Umbilical cord (tissue), 2 donors: ENCODE results near the gene MAN1C1. TPM values are rescaled to one million over a fixed set of nuclear protein-coding genes. Genes with fewer than 3 reads are reported as not detected.

Source experiments
- DNase-seq: peaks from one replicate; pipeline ENCODE4 v3.0.0-alpha.2; 2015; ENCODE audit warnings: low spot score
- total RNA-seq: library from RNA; depleted of rRNA; stranded (reverse); fragments of >200 nt; gene quantifications from one replicate; pipeline ENCODE4 v1.2.3, GENCODE V29; 2014; ENCODE audit warnings: low replicate concordance; ENCODE audit not compliant: insufficient read depth

The MAN1C1 gene
- 16.9 TPM for total RNA-seq

GRCh38 chr1:25616095-25616986 lies at the start of gene MAN1C1:
Gene MAN1C1 (plus strand): TSS chr1:25616791. CDS start chr1:25617798, 1,007 bp downstream.
- peak; percentile 90 for DNase-seq

DNA sequence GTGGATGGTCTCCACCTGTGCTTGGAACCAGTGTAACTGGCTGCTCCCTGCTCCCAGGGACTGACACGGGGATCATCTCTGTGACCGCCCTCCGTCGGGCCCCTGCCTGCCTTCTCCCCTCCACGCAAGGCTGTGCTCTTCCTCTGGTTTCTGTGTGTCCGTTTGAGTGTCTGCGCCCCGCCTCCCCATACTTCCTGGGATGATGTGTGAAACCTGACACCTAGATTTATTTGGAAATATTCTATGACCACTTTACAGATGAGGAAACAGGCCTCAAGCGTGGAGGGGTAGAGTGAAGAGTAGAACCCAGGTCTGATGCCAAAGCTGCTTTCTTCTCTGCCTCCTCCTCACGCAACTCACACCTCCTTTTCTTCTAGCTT lies 48.9 kb upstream of the MAN1C1 start:
- no peak for DNase-seq

- peak; percentile 78 for DNase-seq
Measured at GRCh38 chr1:25568090-25568833, 48.3 kb upstream of the MAN1C1 start.

- DNase-seq, result peak; percentile 90
Measured at GRCh38 chr1:25568834-25569596, 47.6 kb upstream of the MAN1C1 start.

DNA sequence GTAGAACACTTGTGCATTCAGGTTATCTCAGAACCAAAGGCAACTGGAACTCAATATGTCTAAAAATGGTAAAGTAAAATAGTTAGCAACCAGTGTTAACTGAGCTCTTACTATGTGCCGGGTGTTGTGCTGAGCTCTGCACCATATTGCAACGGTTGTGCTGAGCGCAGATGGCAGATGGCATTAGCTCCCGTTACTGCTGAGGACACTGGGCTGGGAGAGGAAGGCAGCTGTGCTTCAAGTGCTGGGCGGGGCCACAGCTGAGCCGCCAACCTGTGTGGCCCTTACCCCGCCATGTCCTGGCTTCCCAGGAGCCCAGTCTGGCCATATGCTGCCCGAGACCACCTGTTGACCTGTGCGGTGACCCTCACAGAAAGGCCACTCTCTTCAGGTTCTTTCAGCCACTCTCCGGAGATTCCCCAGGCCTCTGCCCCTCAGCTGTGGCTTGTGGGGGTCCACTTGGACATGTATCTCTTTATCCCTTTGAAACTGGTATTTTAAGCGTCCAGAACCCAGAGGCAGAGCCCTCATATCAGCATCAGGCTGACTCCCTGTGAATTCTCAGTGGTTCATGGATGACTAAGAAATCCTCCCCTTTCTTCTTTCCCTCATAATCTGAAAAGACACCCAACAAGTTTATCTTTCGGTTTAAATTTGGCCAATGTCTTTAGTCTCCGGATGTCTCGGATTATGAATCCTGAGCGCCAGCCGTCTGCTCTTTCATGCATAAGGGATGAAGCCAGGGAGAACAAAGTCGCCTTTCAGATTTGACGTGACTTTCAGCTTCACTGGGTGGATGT lies 46.8 kb upstream of the MAN1C1 start:
- DNase-seq, result peak; percentile 92

DNA sequence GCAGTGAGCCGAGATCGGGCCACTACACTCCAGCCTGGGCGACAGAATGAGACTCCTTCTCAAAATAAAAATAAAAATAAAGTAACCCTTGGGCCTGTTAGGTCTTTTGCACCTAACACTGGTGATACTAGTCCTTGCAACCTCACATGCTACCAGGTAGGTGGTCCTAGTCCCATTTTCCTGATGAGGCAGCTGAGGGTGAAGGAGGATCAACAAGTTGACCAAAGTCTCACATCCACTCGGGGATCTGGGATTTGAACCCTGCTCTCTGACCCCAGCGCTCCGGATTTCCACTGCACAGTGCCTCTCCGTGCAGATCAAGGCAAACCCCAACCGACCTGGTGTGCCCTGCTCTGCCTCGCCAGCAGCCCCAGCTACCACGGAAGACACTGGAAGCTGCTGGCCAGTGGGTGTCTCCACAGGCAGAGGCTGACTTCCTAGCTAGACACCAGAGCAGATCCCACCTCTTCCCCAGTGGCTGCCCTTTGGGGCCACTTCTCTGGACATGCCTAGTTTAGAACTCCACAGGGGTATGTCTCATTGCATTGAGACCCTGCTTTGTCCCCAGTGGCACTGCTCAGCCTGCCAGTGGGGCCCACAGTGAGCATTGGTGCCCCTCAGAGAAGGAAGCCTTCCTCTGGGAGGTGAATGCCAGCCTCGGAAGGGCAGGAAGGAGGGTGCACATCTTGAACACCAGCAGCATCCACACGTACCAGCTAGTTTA lies 45.6 kb upstream of the MAN1C1 start:
- no peak for DNase-seq

DNA sequence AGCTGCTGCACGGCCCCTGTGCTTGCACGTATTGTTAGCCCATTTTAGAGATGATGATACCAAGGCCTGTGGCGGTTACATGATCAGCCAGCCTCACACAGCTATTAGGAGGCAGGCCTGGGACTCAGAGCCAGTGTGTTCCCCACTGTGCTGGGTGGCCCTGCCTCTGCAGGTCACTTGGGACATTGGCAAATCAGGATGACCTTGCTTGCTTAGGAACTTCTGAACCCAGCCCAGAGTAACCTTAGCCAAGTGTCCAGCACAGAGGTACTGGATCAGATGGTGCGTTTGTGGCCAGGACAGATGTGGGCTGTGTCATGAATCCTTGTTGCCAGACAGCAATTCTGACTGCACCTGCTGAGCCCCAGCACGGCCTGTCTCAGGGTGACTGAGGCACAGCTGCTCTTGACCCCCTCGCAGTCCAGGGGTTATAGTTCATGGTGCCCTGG lies 45.0 kb upstream of the MAN1C1 start:
- DNase-seq, result no peak

DNA sequence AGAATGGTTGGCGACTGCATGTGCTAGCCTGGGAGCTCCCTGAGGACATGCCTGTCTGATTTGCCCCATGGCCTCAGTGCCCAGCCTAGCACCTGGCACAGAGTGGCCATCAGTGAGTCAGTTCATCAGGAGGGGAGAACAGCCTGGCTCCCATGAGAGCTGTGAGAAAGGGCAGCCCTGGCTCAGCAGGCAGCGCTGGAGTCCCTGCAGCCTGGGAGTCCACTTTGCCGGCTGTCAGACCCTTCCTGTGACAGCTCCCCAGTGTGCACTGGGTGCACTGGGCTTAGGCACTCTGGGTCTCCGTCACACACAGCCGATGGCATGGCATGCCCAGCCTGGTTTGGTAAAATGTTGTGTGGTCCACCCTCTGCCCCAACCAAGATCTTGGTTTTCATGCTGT lies 44.5 kb upstream of the MAN1C1 start:
- DNase-seq, result no peak

DNA sequence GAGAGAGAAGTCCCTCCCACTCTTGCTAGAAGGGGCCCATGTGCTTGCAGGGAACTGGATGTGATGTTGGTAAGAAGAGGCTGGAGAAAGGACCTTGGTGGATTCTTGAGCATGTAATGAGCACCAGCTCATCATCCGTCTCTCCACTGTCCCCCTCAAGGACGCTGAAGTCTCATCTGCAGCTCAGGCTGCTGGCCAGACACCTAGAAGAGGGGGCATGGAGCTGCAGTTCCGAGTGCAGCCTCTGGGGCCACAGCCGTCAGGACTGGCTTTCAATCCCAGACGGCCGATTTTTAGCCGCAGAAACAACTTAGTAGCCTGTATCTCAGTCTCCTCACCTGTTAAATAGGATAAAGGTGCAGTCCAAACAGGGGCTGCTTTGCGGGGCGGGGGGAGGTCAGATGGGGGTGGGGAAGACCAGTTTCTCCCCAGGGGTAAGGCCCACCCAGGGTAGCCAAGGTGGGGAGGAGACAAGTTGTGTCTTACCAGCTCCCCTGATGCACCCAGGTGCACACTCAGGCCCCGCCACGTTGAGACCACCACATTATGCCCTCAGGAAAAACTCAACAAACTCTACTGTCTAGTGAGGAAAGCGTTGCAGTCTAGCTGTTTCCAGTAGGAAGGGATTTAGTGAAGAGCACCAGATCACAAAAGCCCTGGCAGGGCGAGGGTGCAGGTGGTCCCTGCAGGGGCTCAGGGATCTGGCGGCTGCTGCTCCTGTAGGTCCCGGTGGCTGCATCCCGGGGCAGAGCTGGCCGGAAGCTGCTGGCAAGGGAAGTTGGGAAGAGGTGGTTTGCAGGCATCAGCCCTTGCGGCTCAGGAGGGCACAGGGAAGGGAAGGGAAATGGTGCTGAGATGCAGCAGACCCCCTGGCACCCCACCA lies 43.6 kb upstream of the MAN1C1 start:
- DNase-seq, result no peak

GRCh38 chr1:25573591-25573930 lies 43.0 kb upstream of the MAN1C1 start:
- DNase-seq, result no peak

- no peak for DNase-seq
Measured at GRCh38 chr1:25573961-25574360, 42.6 kb upstream of the MAN1C1 start.

- no peak for DNase-seq
Measured at GRCh38 chr1:25575191-25575590, 41.4 kb upstream of the MAN1C1 start.

DNA sequence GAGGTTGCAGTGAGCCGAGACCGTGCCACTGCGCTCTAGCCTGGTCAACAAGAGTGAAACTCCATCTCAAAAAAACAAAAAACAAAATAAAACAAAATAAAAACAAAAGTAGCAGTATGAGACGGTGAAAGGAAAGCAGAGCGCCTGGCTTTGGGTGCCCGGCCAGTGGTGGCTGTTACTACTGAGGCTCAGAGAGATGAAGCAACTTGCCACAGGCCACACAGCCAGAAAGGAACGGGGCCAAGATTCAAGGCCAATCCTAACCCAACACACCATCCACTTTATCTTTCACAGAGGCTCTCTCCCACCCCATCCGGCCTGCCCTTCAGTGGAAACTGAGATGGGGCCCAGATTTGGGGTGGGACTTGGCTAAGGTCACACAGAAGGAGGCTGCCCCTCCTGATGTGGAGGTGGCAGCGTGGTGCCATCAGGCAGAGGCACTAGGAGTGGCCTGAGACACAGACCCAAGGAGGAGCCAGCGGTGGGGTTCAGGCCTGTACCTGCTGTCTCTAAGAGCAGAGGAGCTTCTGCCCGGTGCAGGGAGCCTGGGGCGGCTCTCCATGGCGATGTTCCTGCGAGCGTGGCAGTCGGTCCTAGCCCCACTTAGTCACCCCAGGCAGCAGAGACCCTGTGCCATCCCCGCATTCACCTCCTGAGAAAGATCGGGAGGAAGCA lies 40.0 kb upstream of the MAN1C1 start:
- no peak for DNase-seq

GRCh38 chr1:25577134-25577920 lies 39.3 kb upstream of the MAN1C1 start:
- no peak for DNase-seq

GRCh38 chr1:25579292-25580252 lies 37.0 kb upstream of the MAN1C1 start:
- DNase-seq, result peak; percentile 59

DNA sequence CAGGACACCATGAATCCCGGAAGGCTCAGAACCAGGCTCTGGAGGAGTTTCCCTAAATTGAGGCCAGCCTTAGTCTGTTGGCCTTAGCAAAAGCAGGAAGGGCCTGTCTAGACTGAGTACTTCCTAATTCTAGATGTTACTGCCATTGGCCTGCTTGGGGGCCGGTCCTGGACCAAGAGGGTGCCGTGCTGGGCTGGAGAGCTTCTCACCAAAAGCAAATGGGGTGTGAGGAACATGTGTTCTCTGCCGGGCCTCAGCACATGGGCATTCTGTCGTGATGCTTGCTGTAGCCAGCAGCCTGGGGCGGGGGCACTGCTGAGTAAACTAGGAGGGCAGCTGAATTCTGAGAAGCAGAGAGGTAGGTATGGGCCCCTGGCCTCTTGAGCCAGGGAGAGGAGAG lies 35.7 kb upstream of the MAN1C1 start:
- no peak for DNase-seq

- no peak for DNase-seq
Measured at GRCh38 chr1:25581764-25582163, 34.8 kb upstream of the MAN1C1 start.
